NCI-H1048 (cell line): ENCODE measurements around the gene TTC23.
"Not testable (repeated sequence)": the region's sequence is repeated elsewhere in the genome, so short reads cannot be mapped to it uniquely, and the experiment has no call there.

Experiments
- DNase-seq: peaks from one replicate; lab custom pipeline; 2025; lab: John Stamatoyannopoulos, UW

Gene TTC23

DNA sequence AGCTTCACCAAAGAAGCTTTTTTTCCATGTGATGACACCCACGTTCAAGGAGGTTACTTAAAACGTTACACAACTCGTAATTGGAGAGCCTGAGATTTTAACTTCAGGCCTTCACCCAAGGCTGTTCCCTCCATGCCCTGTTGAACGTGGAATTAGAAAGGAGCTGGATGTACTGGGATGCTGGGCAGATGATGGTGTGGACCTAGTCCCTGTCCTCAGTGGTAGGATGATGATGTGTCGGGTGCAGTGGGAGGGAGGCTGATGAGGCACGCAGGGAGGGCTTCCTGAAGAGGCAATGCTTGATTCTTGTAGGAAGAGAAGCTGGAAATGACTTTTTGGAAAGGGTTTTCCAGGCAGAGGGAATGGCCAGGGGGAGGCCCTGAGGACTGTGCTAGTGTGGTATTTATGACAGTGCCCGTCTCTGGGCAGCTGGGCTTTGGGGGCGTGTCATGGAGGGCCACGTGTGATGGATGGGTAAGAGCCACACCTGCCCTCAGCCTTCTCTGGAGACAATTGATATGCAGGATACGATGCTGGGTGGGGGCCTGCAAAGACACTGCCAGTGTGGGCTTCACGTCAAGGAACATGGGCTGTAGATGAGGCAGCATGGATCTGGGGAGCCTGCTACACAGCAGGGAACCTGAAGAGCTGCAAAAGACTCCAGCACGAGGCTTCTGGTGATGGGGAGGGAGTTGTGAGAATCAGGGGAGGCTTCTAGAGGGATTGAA is 129.2 kb downstream of the TTC23 start:
- DNase-seq, result no peak

DNA sequence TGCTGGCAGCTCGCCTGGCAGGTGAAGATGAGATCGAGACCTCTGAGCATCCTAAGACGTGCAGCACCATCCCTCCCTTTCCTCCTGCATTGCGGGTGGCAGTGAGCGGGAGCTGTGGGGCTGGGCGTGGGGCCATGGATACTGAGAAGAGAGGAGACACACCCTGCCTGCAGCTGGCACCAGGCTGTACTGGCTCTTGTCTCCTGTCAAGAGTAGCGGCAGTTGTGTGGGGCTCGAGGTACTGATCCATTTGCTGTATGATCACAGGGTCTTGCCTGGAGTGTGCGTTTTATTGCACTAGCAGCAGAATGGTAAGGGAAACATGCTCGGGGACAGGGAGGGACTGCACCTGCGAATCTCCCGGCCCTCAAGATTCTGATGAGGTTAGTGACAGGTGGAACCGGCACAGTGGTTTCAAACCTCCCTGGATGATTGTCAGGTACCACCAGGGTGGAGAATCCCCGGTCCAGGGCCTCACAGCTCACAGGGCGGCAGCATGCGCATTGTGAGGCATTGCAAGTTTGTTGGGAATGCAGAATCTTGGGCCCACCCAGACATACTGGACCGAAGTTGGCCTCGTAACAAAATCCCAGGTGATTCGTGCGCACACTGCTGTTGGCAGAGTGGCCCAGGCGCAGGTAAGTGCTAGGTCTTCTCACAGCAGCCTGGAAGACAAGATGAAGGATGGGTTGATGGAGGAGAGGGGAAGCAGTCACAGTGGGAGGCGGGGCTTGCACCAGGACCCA is 130.4 kb downstream of the TTC23 start:
- no peak for DNase-seq

DNA sequence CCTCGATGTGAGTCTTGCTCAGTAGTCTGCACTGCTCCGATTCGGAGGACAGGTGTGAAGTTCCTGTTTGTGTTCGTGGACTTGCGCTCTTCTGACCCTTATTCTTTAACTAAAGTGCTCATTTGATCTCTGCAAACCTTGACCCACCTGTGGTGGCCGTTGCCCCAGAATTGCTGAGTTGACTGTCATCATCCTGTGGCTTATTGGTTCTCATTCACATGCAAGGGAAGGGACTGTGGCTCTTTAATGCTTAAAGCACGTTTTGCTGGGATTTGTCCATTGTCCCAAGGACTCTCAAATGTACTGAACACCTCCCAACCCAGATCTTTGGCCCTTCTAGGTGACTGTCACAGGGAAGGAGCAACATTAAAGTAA is 131.1 kb downstream of the TTC23 start:
- no peak for DNase-seq

DNA sequence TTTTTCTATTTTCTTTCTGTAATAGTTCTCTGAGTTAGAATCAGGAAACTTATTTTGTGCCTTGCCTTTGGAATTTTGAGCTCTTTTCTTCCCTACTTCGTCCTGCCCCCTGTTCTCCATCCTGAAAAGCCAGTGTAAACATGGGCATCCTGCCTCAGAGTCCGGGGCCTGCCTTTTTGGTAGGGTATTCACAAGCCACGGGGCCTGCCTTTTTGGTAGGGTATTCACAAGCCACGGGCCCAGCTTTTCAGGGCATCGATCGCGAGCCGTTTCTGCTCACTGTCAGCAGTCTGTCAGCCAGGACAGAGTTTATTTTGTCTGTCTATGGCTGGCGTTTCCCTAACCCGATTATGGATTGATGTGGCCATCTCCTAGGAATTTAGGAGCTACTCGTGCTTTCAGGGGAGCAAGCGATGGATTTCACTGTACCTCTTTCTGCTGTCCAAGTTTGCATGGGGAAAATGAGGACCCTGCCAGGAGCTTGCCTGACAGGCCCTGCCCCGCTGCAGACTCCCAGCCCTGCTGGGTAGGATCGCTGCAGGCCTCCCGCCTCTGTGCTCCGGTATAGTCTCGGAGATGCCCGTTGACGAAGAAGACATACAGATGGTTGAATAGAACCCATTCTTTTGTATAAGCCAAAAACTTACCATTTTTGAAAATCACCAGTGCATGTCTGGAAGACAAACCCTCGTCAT is 131.7 kb downstream of the TTC23 start:
- no peak for DNase-seq

DNA sequence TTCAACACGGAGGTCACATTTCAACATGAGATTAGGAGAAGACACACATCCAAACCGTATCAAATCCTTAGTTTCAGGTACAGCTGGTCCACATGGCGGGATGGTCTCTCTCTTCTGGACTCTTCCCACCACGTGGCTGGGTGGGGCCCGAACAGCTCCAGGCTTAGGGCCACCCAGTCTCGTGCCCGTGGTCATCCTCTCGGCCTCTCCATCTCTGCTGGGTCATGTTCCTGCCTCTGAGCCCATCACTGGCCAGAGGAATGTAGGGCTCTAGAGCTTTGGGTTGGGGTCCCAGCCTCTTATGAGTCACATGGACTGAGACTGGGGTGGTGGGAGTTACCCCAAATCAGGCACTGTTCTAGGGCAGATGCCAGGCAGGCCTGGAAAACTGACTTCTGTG is 132.3 kb downstream of the TTC23 start:
- DNase-seq, result no peak

DNA sequence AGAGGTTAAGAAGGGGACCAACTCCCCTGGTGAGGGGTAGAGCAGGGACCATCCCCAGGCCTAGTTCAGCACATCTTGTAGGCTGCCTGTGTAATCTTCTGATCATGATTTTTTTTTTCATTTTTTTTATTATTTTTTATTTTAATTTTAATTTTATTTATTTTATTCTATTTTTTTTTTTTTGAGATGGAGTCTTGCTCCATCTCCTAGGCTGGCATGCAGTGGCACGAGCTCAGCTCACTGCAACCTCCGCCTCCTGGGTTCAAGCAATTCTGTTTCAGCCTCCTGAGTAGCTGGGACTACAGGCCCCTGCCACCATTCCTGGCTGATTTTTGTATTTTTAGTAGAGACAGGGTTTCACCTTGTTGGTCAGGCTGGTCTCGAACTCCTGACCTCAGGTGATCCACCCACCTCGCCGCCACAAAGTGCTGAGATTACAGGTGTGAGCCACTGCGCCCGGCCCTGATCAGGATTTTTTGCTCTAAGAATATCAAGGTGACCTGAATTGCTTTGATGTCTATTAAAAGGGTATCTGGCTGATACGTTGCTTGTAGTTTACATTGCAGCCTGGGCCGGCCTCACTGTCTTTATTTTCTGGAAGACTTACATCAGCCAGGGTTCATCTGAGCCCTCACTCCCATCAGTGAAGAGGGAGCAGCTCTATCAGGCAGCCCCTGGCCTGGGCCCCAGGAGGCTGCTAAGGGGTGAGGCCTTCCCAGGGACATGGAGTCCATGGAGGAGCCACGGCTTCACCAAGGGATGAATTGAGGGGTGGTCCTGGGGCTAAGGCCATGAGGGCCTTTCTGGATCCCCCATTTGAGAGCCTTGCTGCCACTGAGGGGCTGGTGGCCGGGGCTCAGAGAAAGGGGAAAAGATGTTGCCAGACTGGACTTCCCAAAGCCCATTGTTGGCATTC is 133.8 kb downstream of the TTC23 start:
- DNase-seq, result no peak

DNA sequence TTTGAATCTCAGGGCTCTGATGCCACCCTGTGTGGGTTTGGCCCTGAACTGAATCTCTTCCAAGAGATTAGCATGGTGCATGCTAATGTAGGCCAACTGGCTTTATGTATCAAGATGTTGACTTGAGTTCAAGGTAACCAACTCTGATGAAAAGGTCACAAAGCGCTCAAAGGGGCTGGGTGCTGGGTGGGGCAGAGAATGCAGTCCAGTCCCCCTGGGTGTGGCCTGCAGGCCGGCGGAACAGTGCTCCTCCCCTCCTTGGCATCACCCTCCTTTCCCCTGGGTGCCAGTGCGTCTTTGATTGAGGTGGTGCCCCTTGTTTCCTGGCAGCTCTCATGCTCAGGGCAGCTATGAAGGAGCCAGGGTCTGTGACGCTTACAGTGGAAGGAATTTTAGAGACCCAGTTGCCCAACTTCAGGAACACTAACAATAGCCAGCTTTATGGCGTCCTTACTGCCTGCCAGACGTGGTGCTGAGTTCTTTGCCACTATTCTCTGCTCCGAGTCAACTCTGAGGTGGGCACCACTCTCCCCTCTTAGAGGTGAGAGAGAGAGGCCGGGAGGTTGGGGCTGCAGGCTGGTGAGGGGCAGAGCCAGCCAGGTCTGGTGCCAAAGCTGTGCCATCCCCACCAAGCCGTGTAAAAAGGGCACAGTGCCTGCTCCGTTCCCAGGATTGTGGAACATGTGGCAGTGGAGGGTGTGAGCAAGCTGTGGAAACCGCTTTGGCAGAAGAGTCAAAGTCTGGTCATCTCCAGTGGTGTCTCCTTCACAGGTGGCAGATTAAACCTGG is 134.7 kb downstream of the TTC23 start:
- no peak for DNase-seq

DNA sequence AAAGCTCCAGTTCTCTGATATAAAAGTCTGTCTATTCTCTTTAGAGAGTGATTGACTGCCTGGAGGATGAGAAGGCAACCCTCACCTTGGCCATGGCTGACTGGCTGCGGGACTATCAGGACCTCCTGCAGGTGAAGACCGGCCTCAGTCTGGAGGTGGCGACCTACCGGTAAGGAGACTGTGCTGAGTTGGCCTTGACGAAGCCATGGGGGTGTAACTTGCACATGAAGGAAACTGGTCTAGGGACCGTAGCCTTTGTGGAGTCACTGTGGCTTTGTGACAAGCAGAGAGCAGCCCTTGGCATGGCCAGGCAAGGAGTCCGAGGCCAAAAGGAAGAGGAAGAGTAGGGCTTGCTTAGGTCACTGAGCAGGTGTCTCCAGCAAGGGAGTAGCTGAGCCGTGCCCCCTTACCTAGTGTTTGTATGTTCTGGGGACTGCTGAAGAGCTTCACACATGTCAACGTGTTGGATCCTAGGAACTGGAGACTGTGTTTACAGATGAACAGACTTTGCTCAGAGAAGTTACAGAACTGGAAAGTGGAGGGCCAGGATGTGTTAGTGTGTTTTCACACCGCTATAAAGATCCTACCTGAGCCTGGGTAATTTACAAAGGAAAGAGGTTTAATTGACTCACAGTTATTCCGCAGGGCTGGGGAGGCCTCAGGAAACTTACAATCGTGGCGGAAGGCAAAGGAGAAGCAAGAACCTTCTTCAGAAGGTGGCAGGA is 135.7 kb downstream of the TTC23 start:
- DNase-seq, result no peak

DNA sequence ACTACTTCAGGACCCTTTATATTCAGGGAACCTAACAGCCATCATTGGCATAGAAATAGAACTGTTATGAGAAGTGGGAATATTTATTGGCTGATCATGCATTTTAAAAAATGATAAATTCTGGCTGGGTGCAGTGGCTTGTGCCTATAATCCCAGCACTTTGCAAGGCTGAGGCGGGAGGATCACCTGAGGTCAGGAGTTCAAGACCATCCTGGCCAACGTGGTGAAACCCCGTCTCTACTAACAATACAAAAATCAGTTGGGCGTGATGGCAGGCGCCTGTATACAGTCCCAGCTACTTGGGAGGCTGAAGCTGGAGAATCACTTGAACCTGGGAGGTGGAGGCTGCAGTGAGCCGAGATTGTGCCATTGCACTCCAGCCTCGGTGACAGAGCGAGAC is 137.7 kb downstream of the TTC23 start:
- not testable (repeated sequence) for DNase-seq

DNA sequence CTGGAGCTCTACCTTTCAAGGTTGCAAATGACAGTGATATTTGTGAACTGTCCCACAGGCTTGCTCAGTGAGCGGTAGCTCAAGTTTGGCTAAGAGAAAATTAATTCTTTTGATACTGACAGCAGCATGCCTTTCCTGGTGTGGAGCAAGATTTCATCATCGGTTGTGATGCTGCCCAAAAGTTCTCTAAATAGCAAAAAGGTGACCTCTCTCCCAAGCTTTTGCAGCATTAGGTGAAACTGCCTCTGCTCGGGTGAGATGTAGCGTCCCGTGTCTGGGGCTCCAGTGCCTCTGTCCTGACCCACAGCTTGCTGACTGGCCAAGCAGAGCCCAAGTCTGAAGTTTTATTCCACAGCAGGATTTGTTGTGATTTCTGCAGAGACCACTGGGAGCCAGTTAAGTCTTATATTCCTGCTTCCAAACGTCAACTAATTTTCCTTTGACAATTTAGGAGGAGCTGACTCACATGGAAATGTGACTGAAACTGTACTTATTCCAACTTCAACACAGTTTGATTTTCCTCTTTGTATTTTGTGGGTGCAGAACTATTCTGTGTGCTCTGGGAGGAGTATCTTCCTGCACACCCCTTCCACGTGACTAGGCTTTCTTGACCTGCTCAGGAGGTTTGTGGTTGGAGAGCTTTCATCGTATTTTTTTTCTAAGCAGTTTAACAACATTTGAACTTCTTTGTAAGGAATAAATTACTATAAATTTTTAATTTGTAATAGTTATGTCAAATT is 138.6 kb downstream of the TTC23 start:
- no peak for DNase-seq

DNA sequence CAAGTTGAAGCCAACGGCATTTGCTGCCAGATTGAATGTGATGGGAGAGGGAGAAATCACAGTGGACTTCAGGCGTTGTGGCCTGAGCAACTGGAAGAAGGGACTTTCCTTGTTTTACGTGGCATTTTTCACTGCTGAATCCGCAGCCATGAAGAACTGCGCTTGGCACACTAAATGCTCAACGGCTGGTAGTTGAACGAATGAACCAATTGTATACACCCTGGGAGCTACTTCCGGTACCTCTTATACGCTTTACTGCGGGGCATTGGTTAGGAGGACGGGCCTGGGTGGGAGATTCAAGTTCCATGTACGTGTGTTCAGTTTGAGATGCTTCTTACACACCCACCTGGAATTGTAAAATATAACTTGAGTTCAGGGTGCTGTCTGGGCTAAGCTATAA is 139.3 kb downstream of the TTC23 start:
- no peak for DNase-seq

DNA sequence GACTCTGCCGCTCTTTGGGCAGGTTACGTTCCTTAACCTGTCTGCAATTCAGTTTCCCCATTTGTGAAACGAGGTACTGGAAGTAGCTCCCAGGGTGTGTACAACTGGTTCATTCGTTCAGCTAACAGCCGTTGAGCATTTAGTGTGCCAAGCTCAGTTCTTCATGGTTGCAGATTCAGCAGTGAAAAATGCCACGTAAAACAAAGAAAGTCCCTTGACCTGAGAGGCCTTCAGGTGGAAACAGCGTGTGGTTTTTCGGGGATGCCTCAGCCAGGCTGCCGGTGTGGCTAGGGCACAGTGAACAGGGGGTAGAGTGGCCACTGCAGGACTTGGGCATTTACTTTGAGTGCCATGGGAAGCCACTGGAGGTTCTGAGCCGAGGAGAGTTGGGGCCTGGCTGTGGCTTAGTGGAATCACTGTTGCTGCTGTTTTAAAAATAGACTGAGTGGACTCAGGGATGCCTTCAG is 139.8 kb downstream of the TTC23 start:
- DNase-seq, result no peak

DNA sequence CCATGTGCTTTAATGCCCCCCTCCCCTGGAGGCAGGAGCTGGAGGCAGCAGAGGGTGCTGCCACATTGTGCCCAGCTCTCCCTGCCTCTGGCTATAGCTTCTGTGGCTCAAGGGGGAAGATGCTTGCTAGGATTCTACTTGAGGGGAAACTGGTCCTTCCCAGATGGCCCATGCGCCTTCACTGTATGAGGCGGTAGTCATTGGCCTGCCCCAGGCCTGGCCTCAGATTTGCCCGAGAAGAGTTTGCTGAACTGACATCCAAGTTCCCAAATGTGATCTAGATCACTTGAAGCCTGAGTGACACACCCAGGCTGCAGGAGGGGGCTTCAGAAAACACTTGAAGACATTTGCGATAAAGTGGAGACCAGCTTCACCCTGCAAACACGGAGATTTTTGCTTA is 140.4 kb downstream of the TTC23 start:
- no peak for DNase-seq

DNA sequence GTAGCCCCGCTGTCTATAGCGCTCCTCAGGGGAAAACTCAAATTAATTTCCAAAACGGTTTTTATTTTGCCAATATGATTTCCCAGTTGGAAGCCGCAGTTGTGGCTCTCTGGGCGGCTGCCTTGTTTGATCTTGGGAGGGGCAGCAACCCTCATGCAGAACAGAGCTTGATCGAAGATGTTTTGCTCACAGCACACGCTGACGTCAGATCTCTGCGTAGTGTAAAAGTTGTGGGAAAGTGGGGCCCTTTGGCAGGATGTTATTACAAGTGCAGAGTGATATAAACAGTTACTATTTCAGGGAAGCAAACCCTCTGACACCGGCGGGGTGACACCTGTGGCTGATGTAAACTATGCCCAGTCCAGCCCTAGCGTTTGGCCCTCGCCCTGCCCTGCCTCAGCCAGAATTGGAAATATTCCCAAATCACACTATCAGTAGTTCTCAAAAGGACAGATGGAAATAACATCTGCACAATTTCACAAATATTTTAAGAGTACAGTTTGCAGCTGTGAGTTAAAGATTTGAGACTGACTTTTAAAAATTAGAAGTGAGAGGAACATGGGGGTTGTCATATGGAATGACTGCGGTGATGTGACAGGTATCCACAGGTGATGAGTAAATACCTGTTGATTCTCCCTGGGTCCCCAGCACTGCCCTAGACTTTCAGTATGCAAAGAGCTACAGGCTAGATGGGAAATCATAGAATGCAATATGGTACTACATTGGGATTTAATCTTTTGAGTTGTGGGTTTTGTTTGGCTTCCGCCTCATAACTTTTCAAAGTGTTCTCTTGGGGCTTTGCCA is 142.8 kb downstream of the TTC23 start:
- DNase-seq, result no peak

DNA sequence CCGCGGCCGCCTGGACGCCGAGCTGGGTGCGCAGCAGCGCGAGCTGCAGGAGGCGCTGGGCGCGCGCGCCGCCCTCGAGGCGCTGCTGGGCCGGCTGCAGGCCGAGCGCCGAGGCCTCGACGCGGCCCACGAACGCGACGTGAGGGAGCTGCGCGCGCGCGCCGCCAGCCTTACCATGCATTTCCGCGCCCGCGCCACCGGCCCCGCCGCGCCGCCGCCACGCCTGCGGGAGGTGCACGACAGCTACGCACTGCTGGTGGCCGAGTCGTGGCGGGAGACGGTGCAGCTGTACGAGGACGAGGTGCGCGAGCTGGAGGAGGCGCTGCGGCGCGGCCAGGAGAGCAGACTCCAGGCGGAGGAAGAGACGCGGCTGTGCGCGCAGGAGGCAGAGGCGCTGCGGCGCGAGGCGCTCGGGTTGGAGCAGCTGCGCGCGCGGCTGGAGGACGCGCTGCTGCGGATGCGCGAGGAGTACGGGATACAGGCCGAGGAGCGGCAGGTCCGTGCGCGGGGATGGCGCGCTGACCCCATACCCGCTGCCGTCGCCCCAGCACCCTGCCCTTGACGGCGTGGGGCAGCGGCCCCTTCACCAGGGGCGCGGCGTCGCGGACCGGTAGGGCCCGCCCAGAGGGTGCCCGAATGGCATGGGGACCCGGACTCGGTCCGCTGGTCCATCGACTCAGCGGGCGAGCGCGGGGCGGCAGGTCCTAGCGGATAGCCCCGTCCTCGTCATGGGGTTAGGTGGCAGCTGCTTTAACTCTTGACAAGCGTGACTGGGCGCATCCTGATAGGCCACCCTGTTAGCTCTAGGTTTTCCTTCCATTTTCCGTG is 143.7 kb downstream of the TTC23 start:
- no peak for DNase-seq

DNA sequence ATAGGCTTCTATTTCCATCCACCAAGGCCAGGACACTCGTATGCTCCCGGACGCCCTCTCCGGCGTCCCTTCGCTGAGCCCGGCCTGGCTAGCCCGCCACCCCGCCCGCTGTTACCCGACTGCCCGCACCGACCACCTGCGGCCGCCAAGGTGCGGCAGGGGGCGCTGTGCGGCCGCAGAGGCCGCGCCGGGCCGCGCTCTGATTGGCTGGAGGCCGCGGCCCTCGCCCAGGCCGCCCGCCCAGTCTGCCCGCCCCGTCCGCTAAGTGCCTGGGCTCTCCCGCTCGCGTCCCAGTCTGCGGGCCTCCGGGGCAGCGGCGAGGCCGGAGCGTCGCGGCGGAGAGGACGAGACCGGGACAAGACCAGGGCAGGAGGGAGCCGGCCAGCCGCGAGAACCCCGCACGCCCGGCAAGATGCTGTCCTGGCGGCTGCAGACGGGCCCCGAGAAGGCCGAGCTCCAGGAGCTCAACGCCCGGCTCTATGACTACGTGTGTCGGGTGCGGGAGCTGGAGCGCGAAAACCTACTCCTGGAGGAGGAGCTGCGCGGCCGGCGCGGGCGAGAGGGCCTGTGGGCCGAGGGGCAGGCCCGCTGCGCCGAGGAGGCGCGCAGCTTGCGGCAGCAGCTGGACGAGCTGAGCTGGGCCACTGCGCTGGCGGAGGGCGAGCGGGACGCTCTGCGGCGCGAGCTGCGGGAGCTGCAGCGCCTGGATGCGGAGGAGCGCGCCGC is 144.4 kb downstream of the TTC23 start, which contains the start of gene SYNM:
Gene SYNM, plus strand, starts transcription at position 293 of the 726 bp plus-strand sequence. Its CDS starts 120 bp downstream, at position 413.
- DNase-seq, result peak; percentile 52

DNA sequence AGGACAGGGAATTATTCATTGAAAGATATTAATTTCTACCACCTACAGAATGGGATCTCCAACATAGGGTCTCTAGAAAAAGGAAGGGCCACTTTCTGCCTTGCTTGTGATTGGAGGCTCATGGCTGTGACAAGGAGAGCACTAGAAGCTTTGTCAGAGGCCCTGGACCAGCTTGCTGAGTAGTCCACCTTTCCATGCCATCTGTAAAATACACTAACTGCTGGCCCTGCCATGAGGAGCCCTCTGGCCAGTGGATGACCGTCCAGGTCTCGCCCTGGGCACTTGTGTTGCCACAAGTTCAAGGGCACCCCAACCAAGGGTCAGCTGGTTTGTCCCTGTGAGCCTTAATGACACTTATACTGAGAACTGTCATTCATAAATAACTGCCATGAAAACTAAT is 146.1 kb downstream of the TTC23 start:
- no peak for DNase-seq
